GM18508 (cell line): ENCODE measurements around the gene PROM2.

Experiments
- ATAC-seq: cut with Tn5 transposase; IDR thresholded peaks from one replicate; pipeline ENCODE4 v1.9.1; 2021; ENCODE audit warnings: moderate number of reproducible peaks; ENCODE audit not compliant: insufficient read depth, unreplicated experiment

Gene PROM2

GRCh38 chr2:95283562-95283961 lies 9.3 kb downstream of the PROM2 start:
- no peak for ATAC-seq

- ATAC-seq: no peak
Measured at GRCh38 chr2:95284886-95285541, 10.8 kb downstream of the PROM2 start.

DNA sequence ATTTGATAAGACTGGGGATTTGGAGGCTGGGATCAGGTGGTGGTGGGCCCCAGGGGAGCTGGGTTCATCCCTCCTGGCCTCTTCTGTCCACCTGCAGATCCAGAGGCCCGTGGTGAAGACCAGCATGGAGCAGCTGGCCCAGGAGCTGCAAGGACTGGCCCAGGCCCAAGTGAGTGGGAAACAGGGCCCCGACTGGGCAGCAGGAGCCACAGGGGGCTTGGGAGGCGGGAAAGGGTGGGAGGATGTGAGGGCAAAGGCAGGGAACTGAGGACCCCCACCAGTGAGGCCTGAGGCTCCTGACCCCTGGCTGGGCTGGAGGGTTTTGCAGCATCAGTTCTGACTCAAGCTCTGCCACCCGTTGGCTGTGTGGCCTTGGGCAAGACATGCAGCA lies 11.3 kb downstream of the PROM2 start:
- no peak for ATAC-seq

DNA sequence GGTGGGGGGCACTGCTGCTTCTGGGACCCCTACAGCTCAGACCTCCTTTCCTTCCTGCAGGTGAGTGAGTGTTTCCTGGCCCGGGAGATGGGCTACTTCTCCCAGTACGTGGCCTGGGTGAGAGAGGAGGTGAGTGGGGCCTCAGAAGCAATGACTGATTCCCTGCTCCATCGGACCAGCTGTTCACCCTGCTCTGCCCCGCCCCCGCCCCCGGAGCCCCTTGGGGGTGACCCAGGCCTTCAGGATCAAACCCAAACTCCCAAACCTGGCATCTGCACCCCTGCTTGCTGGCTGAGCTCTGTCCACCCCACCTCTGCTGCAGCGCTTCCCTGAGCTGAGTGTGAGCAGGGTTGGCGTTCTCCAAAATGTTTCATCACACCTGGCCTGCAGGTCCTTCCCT lies 13.1 kb downstream of the PROM2 start:
- ATAC-seq: no peak

DNA sequence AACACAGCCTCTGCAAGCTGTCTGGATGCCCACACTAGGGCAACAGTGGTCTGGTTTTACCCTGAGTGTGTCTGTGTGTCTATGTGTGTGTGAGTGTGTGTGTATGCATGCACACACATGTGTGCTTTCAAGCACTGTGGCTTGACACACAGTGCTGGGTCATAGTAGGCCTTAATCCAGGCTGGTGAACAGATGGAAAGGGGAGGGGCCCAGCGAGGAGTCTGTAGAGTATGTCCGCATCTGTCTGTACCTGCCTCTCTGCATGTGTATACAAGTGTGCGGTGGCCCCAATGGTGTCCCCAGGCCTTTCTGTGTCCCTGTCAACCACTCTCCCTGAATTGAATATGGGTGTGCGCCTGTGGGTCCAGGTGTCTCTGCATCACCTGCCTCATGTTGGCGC lies 13.6 kb downstream of the PROM2 start:
- no peak for ATAC-seq

GRCh38 chr2:95289253-95289652 lies 15.0 kb downstream of the PROM2 start:
- no peak for ATAC-seq

DNA sequence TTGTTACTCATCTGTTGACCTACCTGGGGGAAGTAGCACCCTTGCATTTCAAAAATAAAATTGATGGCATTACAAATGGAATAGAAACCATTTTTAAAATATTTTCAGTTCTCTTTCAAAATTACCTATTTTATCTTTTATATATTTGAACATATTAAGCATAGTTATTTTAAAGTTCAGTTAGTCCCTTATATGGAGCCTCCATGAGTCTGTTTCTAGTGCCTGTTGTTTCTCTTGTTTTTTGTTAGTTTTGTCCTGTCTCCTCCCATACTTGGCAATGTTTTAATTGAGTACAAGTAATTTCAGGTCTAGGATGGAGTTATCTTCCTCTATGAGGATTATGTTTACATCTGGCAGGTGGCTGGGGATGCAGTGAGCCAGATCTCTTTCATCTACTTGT lies 17.0 kb downstream of the PROM2 start:
- no peak for ATAC-seq

DNA sequence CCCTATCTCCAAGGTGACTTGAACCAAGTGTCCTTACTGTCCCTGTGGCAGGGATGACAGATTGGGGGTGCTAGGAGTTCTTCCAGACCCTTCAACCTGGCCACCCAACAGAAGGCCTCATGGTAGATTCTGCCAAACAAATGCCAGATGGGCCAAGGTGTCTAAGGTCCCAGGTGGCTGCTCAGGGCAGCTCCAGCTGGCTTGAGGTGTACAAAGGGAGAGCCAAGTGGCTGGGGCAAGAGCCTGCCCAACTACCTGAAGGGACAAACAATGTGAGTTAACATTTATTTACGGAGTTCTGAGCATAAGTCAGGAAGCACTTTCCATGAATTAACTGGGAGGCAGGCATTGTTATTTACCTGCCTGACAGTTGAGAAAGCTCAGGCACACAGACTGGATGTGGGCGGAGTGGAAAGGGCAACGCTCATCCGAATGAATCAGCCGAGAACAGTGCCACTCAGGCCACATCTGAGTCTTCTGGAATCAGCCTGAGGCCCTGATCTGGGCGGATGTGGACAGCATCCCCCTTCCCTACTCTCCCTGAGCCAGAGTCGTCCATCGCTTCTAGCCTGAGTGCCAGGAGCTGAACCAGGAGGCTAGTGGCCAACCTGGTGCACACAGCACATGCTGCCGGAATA lies 18.5 kb downstream of the PROM2 start:
- no peak for ATAC-seq

DNA sequence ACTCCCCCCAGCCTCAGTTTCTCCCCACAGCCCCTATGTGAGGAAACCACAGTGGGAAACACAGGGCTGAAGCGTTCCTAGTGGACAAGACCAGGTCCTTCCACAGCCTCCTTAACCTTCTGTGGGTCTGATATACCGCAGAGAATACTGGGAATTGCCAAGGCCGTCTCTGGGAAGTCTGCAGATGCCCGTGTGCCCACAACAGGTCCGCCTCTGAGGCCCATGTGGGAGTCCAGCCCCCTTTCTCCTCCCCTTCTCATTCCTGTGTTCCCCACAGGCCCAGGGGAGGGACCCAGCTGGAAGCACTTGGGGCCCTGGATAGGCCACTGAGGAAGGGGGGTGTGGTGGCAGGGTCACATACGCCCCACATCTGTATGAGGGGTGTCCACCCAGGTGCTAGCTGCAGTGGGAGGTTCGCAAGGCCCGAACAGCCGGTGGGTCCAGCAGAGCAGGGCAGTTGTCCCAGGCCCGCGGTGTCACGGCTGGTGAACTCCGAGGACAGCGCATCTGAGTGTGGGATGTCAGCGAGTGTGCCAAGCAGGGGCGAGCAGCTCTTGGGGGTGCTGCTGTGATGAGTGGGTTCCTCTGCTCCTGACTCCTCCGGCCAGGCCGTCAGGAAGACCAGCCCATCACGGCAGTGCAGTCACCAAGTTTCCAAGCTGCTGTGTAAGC lies 20.5 kb downstream of the PROM2 start:
- no peak for ATAC-seq

DNA sequence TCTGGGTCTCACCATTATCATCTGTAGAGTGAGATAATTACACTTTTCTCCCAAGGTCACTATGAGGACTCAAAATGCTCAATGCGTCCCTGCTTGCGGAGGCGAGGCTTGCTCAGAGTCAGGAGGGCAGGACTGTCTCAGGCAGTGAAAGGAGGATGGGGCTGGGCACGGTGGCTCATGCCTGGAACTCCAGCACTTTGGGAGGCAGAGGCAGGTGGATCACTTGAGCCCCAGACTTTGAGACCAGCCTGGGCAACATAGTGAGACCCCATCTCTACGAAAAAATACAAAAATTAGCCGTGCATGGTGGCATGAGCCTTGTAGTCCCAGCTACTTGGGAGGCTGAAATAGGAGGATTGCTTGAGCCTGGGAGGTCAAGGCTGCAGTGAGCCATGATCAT lies 21.1 kb downstream of the PROM2 start:
- ATAC-seq: no peak

GRCh38 chr2:95296011-95296410 lies 21.8 kb downstream of the PROM2 start:
- ATAC-seq: no peak

- no peak for ATAC-seq
Measured at GRCh38 chr2:95296880-95297487, 22.7 kb downstream of the PROM2 start, which contains the start of gene KCNIP3. Gene KCNIP3, plus strand, starts transcription at chr2:95297347. Its CDS starts 92 bp downstream, at chr2:95297439.

- ATAC-seq: no peak
Measured at GRCh38 chr2:95297639-95298395, 23.6 kb downstream of the PROM2 start.

DNA sequence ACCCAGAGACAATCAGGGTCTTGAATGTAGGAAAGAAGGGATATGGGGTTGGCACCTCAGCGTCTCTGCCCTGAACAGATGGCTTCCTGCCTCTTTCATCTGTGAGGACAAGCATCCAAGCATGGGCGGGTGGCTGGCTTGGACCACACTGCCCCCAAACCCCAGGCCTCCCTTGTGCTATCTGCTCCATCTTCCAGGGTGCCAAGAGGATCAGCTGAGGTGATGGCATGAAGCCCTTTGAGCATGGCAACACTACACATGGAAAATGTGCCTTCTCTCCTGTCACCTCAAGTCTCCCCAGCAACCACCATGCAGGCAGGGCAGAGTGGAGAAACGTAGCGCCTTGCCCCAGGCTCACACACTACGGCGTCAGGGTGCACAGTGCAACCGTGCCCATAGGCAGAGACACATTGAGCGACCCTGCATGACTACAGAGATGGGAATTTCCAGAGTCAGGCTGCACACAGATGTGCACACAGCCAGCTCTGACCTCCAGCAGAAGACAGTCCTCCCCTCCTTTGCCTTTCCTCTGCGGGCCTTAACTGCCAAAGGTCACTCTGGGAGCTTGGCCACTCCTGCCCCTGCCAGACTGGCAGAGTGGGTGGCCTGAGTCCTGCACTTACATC lies 24.4 kb downstream of the PROM2 start:
- no peak for ATAC-seq

- ATAC-seq: no peak
Measured at GRCh38 chr2:95299961-95300360, 25.7 kb downstream of the PROM2 start.

DNA sequence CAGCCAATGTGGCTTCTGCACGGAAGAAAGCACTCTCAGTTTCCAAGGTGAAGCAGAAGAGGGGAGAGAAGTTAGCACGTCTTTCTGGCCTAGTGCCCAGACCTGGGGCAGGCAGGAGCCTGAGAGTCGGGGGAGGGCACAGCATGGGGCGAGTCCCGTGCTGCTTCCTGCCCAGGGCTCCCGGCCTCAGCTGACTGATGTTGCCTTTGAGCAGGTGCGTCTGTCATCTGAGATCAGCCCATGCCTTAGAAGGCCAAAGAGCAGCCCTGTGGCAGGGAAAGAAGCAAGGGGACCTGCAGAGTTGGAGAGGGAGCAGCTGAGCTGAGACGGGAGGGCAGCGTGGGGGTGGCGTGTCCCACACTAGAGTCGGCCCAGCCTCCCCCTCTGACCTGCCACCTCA lies 26.2 kb downstream of the PROM2 start:
- no peak for ATAC-seq

GRCh38 chr2:95301186-95301585 lies 26.9 kb downstream of the PROM2 start:
- ATAC-seq: no peak

GRCh38 chr2:95301876-95302641 lies 27.8 kb downstream of the PROM2 start:
- ATAC-seq: no peak

DNA sequence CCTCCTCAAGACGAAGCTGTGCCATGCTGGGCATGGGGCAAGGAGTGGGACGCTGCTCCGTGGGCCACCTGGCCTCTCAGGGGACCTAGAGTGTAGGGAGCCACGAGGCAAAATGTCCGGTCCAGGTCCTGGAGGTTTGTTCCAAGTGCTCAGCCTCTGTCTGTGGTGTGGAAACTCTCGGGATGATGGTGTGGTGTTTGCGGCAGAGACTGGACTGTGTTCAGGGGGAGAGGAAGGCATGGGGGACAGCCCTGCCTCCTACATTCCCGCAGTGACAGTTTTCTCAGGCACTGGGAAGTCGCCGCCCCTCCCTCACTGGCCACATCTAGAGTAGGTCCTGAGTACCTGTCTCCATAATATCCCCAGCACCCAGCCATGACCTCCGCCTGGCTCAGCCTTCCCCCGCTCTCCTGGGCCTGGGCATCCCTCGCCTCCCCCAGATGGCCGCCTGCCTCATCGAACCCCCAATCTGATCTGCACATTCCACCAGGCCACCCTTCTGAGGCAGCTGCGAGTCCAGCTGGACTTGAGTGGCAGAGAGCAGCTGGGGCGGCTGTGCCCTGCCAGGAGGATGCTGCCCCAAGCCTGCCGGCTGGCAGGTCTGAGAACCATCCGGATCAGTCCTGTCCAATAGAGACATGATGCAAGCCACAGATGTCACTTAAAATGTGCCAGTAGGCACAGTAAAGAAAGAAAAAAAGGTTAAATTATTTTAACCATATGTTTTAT lies 29.1 kb downstream of the PROM2 start:
- ATAC-seq: no peak
